Measurements from ENCODE around the gene CPS1. TPM values are rescaled to one million over a fixed set of nuclear protein-coding genes. Genes with fewer than 3 reads are reported as not detected.

Gene CPS1
- total RNA-seq, 1 experiment from 2014 or later = 0.84 TPM

DNA sequence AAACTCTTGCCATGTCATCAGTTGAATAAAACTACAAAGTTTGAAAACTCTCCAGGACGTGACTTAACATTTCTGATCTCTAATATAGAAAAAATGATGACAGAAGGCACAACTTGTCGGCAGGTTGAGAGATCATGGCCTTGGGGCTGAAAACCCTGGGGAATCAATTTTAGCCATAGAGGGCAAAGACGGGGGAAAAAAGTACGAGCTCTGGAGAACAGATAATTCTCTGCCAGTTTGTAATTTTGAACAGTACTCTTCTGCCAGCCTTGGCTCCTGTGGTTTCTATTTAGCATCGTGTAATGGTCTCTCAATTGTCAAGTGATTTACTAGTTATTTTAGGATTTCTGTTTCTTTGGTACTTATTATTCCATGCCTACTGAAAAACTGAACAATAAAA lies 25.3 kb upstream of the CPS1 start:
- H3K4me3 Mint-ChIP-seq (ENCODE audit: unreplicated experiment) = no peak overlapping the region
- no TSS peak for BruUV-seq (replicated peaks)
- no peak overlapping the region for H3K27ac Mint-ChIP-seq (ENCODE audit: unreplicated experiment)
- TF ChIP-seq, protein P1, sequence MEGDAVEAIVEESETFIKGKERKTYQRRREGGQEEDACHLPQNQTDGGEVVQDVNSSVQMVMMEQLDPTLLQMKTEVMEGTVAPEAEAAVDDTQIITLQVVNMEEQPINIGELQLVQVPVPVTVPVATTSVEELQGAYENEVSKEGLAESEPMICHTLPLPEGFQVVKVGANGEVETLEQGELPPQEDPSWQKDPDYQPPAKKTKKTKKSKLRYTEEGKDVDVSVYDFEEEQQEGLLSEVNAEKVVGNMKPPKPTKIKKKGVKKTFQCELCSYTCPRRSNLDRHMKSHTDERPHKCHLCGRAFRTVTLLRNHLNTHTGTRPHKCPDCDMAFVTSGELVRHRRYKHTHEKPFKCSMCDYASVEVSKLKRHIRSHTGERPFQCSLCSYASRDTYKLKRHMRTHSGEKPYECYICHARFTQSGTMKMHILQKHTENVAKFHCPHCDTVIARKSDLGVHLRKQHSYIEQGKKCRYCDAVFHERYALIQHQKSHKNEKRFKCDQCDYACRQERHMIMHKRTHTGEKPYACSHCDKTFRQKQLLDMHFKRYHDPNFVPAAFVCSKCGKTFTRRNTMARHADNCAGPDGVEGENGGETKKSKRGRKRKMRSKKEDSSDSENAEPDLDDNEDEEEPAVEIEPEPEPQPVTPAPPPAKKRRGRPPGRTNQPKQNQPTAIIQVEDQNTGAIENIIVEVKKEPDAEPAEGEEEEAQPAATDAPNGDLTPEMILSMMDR (IDR thresholded peaks at IDR 0.05; ENCODE audit: insufficient read depth in 1 of 2, low read depth in 1 of 2, low read length in 1 of 2, severe bottlenecking in 1 of 2, unreplicated experiment in 1 of 2) = no peak
- Histone ChIP-seq H3K36me3 (ENCODE audit: control insufficient read depth, insufficient read depth, low read length) (no peaks in the 10 kb centered on the region), H3K4me1 (no peaks in the 10 kb centered on the region), H3K27me3 (replicated peaks; ENCODE audit: control insufficient read depth, insufficient read depth, low read length) (no peaks in the 10 kb centered on the region), H3K4me3 (ENCODE audit: low read depth, low read length) (no peak overlapping the region), H3K9me3 (no peaks in the 10 kb centered on the region)
- DNase-seq = no peak
- intact Hi-C loops (cut with micrococcal nuclease; ENCODE audit: unreplicated experiment) = no loop called here
- no peaks in the 10 kb centered on the region for H3K9me3 Mint-ChIP-seq (ENCODE audit: unreplicated experiment)
- no peaks in the 10 kb centered on the region for H3K36me3 Mint-ChIP-seq (ENCODE audit: insufficient read depth, unreplicated experiment)
- H3K4me1 Mint-ChIP-seq (ENCODE audit: low read depth, unreplicated experiment) = no peaks in the 10 kb centered on the region
- peaks cover 3% of the 10 kb centered on the region for H3K27me3 Mint-ChIP-seq (ENCODE audit: insufficient read depth, unreplicated experiment)
- POLR2A ChIA-PET = no interaction called here
- CTCF ChIA-PET = no interaction called here

DNA sequence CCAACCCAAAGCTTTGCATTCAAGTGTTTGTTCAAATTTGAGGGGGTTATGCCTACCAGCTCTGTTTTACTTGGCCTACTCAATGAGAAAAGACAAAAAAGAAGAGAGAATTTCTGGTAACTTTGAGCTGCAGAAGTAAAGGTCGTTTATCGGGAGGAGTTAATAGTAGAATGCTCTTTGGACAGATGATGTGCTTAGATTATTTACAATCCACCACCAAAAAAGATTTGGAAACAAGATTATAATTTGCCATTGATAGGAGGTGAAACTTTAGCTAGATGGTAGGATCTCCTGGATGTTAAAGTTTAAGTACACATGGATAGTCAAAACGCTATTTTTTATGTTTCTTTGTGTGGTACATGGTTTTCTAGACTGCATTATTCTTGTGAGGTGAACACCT lies 24.9 kb upstream of the CPS1 start:
- CTCF ChIA-PET = no interaction called here
- POLR2A ChIA-PET = no interaction called here
- no peak overlapping the region for H3K27ac Mint-ChIP-seq (ENCODE audit: unreplicated experiment)
- H3K9me3 ChIP-seq = no peaks in the 10 kb centered on the region
- H3K4me3 ChIP-seq (ENCODE audit: low read depth, low read length) = no peak overlapping the region
- intact Hi-C loops (cut with micrococcal nuclease; ENCODE audit: unreplicated experiment) = no loop called here
- H3K27me3 Mint-ChIP-seq (ENCODE audit: insufficient read depth, unreplicated experiment) = peaks cover 3% of the 10 kb centered on the region
- no TSS peak for BruUV-seq (replicated peaks)
- H3K4me1 ChIP-seq = no peaks in the 10 kb centered on the region
- no peak for DNase-seq
- H3K36me3 Mint-ChIP-seq (ENCODE audit: insufficient read depth, unreplicated experiment) = no peaks in the 10 kb centered on the region
- H3K4me1 Mint-ChIP-seq (ENCODE audit: low read depth, unreplicated experiment) = no peaks in the 10 kb centered on the region
- TF ChIP-seq, protein P1 (IDR thresholded peaks at IDR 0.05; ENCODE audit: insufficient read depth in 1 of 2, low read depth in 1 of 2, low read length in 1 of 2, severe bottlenecking in 1 of 2, unreplicated experiment in 1 of 2) = no peak
- H3K36me3 ChIP-seq (ENCODE audit: control insufficient read depth, insufficient read depth, low read length) = no peaks in the 10 kb centered on the region
- H3K4me3 Mint-ChIP-seq (ENCODE audit: unreplicated experiment) = no peak overlapping the region
- H3K27me3 ChIP-seq (replicated peaks; ENCODE audit: control insufficient read depth, insufficient read depth, low read length) = no peaks in the 10 kb centered on the region
- no peaks in the 10 kb centered on the region for H3K9me3 Mint-ChIP-seq (ENCODE audit: unreplicated experiment)

DNA sequence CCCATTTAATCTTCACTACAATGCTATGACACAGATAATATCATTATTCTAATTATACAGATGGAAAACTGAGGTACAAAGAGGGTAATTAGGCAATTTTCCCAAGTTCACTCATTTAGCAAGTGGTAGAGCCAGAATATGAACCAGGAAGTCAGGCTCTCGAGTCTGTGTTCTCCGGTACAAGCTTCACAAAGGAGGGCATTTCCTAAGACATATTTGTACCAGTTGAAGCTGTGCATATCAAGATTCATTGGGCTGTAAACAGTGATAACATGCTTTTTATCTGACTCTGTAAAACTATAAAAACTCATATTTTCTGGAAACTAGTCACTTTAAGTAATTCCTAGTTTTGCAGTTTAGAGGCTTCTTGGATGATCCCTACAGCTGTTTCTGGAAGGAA lies 23.0 kb upstream of the CPS1 start:
- no TSS peak for BruUV-seq (replicated peaks)
- Histone ChIP-seq H3K4me1 (no peaks in the 10 kb centered on the region), H3K36me3 (ENCODE audit: control insufficient read depth, insufficient read depth, low read length) (no peaks in the 10 kb centered on the region), H3K27me3 (replicated peaks; ENCODE audit: control insufficient read depth, insufficient read depth, low read length) (no peaks in the 10 kb centered on the region), H3K9me3 (no peaks in the 10 kb centered on the region), H3K4me3 (ENCODE audit: low read depth, low read length) (no peak overlapping the region)
- Mint-ChIP-seq H3K9me3 (ENCODE audit: unreplicated experiment) (no peaks in the 10 kb centered on the region), H3K27ac (ENCODE audit: unreplicated experiment) (no peak overlapping the region), H3K27me3 (ENCODE audit: insufficient read depth, unreplicated experiment) (no peaks in the 10 kb centered on the region), H3K4me1 (ENCODE audit: low read depth, unreplicated experiment) (no peaks in the 10 kb centered on the region), H3K36me3 (ENCODE audit: insufficient read depth, unreplicated experiment) (no peaks in the 10 kb centered on the region), H3K4me3 (ENCODE audit: unreplicated experiment) (no peak overlapping the region)
- DNase-seq = no peak
- intact Hi-C loops (cut with micrococcal nuclease; ENCODE audit: unreplicated experiment) = no loop called here
- ChIA-PET POLR2A (no interaction called here), CTCF (no interaction called here)
- TF ChIP-seq, protein P1 (IDR thresholded peaks at IDR 0.05; ENCODE audit: insufficient read depth in 1 of 2, low read depth in 1 of 2, low read length in 1 of 2, severe bottlenecking in 1 of 2, unreplicated experiment in 1 of 2) = no peak

Data from Caco-2 (cell line).